HG02798 (cell line): ENCODE data around the gene NWD2.
"Not testable (repeated sequence)": the region's sequence is repeated elsewhere in the genome, so short reads cannot be mapped to it uniquely, and the experiment has no call there.

Experiments used
- ATAC-seq: cut with Tn5 transposase; IDR thresholded peaks from one replicate; pipeline ENCODE4 v1.9.1; 2021; ENCODE audit warnings: mild to moderate bottlenecking; ENCODE audit not compliant: unreplicated experiment, poor library complexity

The NWD2 gene, protein sequence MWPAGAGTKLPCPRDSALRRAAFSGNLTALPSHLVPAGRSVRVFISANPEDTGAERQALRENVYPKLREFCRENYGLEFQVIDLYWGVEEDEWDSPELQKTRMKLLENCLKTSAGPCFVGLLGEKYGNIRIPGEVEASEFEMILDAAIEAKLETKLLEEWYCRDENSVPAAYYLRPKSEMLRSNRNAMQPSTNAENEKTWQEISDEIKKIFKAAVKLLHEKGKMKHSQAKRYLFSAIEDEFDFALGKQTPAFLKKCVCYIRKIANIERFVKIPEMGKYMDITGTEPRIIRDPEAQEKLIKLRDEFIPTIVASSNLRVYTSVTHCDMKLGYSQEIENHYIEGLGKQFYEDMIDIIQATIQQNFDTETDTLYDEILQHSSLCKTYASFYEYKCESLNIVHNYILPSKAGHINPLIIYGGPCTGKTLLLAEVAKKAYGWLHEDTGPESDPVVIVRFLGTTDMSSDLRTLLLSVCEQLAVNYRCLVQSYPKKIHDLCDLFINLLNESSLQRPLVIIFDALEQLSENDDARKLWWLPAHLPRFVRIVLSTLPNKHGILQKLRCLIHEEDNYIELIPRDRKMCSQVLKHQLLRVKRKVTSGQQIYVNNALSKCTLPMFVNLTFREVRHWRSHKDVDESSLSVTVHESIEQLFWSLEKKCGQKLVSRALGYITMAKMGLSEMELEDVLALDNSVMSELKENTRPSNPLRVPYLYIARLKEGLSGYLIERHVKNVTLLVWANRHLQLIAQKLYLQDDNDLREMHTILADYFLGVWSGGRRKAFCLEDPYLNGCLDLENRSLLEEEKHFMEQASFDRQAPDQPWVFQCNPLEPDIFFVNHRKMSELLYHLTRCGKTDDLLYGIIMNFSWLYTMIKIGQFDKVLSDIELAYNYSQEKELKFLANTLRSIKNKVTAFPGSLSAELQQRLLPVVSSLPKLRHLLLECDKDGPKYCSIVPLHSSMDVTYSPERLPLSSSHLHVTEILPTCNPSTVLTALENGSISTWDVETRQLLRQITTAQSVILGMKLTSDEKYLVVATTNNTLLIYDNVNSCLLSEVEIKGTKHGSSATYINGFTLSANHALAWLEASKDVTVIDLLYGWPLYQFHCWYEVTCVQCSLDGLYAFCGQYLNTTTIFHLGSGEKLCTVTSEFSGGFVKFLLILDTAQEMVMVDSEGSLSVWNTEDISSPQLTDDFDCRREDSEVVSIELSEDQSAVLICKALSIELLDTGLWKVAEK (N-terminal part only)

GRCh38 chr4:37244583-37245390 is at the start of gene NWD2:
TSS of gene NWD2 (plus strand) at chr4:37244743. CDS start at chr4:37245068, 325 bp downstream.
- ATAC-seq: no peak

- ATAC-seq: no peak
Measured at GRCh38 chr4:37197899-37198298, 46.6 kb upstream of the NWD2 start.

- not testable (repeated sequence) for ATAC-seq
Measured at GRCh38 chr4:37204740-37205139, 39.8 kb upstream of the NWD2 start.

GRCh38 chr4:37216209-37216608 is 28.3 kb upstream of the NWD2 start:
- no peak for ATAC-seq

GRCh38 chr4:37219242-37219641 is 25.3 kb upstream of the NWD2 start:
- ATAC-seq: no peak

DNA sequence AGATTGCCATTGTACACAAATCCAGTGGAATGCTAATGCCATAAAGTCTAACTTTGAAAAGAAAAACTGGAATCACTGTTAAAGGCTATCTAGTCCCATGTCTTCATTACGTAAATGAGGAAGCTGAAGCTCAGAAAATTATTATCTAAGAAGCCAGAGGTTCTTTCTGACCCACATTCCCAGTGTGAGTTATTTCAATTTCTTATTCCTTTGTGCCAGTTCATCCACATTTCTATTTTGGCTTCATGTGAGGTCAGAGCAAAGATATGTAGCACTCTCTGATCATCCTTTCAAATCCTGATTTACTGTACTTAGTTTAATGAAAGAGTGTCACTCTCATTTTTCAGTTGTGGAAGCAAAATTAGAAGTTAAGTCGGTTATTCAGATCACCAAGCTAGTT is 24.6 kb upstream of the NWD2 start:
- ATAC-seq: no peak

GRCh38 chr4:37220685-37221084 is 23.9 kb upstream of the NWD2 start:
- ATAC-seq: no peak

DNA sequence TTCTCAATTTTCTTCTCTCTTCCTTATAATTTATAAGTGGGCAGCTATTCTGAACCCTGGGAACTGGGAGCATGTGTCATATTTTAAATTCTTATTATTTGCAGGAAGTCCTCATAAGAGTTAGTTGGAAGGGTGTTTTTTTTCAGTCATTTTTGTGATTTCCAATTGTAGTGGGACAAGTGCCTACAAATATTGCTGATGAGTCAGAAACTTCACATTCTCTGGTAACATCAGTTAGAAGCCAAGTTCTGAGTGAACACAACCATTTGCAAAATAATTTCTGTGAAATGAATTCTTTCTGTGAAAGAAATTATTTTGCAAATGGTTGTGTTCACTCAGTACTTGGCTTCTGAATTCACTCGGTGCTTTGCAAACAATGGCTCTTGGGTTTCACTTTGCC is 20.8 kb upstream of the NWD2 start:
- ATAC-seq: no peak

GRCh38 chr4:37224854-37225253 is 19.7 kb upstream of the NWD2 start:
- ATAC-seq: no peak

GRCh38 chr4:37225778-37226177 is 18.8 kb upstream of the NWD2 start:
- no peak for ATAC-seq

DNA sequence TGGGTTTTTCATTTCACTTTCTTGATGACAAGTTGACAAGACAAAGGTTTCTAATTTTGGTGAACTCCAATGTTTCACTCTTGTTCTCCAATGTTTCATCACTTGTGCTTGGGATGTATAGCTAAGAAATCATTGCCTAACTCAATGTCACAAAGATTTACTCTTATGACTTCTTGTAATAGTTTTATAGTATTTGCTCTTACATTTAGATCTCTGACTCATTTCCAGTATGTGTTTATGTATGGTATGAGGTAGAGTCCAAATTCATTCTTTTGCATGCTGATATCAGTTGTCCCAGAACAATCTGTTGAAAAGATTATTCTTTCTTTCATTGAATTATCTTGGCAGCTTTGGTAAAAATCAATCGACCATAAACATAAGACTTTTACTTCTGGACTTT is 12.2 kb upstream of the NWD2 start:
- ATAC-seq: no peak

GRCh38 chr4:37236165-37236564 is 8.4 kb upstream of the NWD2 start:
- ATAC-seq: no peak

- no peak for ATAC-seq
Measured at GRCh38 chr4:37241647-37242046, 2.9 kb upstream of the NWD2 start.

- no peak for ATAC-seq
Measured at GRCh38 chr4:37243051-37243450, 1.5 kb upstream of the NWD2 start.

DNA sequence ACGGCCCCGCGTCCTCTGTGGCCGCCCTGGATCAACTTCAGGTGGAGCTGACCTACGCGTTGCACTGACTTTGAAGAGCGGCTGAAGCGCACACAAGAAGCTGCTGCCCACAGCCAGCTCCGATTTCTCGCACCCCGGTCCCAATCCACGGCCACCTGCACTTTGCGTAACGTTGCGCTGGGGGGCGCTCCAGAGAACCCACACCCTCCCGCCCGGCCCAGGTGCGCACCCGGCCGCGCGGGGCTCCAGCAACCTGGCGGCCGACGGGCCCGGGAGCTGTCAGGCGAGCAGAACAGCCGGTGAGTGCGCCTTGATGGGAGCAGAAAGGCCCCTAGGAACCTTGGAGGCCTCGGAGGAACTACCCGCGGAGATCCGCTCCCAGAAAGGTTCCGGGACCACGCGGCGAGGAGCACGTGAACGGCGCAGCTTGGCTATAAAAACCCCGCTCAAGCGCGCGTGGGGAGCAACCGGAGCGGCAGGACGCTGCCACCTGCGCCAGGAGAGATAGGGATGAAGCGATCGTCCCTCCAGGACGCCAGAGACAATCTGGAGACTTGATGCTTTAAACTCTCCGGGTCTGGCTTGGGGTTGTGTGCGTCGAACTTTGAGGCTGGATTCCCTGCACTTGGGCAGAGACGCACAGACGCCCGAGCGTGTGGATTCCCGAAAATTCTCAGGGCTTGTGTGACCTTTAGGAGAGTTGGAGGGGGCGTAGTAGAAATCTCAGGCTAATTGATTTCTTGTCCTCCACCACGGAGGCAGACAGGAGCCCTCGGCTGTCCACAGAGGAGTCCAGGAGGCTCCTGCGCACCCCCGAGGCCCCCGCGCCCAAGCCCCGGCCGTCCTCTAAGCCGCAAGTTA is 591 bp upstream of the NWD2 start:
- ATAC-seq: no peak

DNA sequence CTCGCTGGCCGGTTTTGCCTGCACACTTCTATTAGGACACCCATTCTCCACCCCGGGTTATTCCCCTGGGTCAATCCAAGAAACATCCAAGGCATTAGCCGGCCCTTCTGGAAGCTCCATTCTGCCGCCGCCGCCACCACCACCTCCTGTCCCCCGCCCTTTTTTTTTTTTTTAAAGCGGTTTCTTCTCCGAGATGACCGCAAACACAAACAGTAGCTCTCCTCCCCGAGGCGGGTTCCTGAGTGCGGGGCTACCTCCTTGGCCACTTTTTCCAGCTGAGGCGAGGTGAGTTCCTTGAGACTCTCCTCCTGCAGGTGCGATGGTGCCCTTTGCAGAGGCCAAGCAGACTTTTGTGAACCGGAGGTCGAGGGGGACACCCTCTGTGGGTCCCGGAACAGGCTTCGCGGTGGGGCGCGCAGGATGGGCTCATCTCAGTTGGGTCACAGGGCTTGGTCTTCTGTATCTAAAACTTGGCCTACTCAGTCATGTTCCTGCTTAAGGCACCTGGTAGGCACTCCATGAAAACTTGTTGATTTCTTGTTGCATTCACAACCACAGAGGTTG is 930 bp downstream of the NWD2 start:
- ATAC-seq: no peak

- ATAC-seq: no peak
Measured at GRCh38 chr4:37246891-37247290, 2.3 kb downstream of the NWD2 start.

DNA sequence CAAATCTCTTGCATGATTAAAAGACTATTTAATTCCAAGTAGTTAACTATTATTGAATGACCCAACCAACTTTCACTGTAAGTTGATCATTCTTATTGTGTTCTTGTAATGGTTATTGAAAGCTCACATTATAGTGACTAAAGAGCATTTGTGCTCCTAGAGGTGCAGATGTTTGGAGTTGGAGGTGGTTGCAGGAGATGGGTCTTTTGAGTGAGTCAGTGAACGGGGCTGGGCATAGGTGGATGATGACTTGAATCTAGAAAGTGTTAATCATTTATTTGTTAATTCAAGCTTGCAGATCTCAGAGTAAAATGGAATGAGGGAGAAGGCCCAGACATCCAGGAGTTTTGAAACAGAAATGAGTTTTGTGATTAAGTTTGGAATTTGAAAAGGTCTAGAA is 13.7 kb downstream of the NWD2 start:
- no peak for ATAC-seq

DNA sequence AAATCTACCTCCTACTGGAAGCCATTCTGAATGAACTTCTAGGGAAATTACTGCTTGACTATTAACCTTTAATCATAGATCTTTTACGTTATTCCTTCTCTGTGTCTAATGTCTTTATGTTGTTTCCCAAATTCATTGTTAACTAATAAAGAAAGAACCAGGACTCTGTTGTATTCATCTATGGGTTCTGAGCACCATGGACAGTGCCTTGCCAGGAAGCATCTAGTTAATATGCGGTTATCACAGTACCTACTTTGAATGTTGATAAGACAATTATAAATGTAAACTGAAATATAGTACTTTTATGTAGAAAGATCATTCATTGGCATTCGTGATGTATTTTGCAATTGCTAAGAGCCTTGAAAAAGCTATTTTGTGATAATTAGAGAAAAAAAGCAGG is 23.8 kb downstream of the NWD2 start:
- ATAC-seq: no peak
